Mesenchymal stem cell (in vitro differentiated cells and primary cell): ENCODE data around the gene BEST3. TPM values are rescaled to one million over a fixed set of nuclear protein-coding genes. Genes with fewer than 3 reads are reported as not detected.

ENCODE experiments used
- DNase-seq: peaks from one replicate; pipeline ENCODE4 v3.0.0-alpha.2; 2013
- H2AFZ ChIP-seq: one replicate; pipeline ENCODE4 v1.6.1; 2013; ENCODE audit warnings: low read depth, mild to moderate bottlenecking, control low read depth, inconsistent platforms, low read length, moderate library complexity
- H2AK5ac ChIP-seq: 2 replicates; pipeline ENCODE4 v1.6.1; 2013; ENCODE audit warnings: low read length, moderate library complexity, mild to moderate bottlenecking, inconsistent platforms; ENCODE audit not compliant: severe bottlenecking
- H2BK120ac ChIP-seq: one replicate; pipeline ENCODE4 v1.6.1; 2013; ENCODE audit warnings: low read depth, mild to moderate bottlenecking, inconsistent platforms, low read length, moderate library complexity
- H2BK12ac ChIP-seq, 2 experiments: one replicate each; pipeline ENCODE4 v1.6.1; 2013; ENCODE audit warnings: inconsistent platforms in 2 of 2, low read length in 2 of 2, mild to moderate bottlenecking in 2 of 2, moderate library complexity in 2 of 2, control low read depth in 1 of 2
- H2BK15ac ChIP-seq: one replicate; pipeline ENCODE4 v1.6.1; 2013; ENCODE audit warnings: mild to moderate bottlenecking, low read depth, inconsistent platforms; ENCODE audit not compliant: poor library complexity, severe bottlenecking
- H2BK5ac ChIP-seq: 2 replicates; pipeline ENCODE4 v1.6.1; 2013; ENCODE audit warnings: low read depth, mild to moderate bottlenecking, low read length, control low read depth, inconsistent platforms; ENCODE audit not compliant: poor library complexity, severe bottlenecking
- H3K14ac ChIP-seq, 2 experiments: one replicate each; pipeline ENCODE4 v1.6.1; 2013; ENCODE audit warnings: inconsistent platforms in 2 of 2, low read length in 2 of 2, control low read depth in 1 of 2, mild to moderate bottlenecking in 1 of 2, moderate library complexity in 1 of 2
- H3K18ac ChIP-seq, 2 experiments: one replicate each; pipeline ENCODE4 v1.6.1; 2013; ENCODE audit warnings: inconsistent platforms in 2 of 2, low read length in 2 of 2, control low read depth in 1 of 2, low read depth in 1 of 2, mild to moderate bottlenecking in 1 of 2
- H3K23ac ChIP-seq, 2 experiments: one replicate each; pipeline ENCODE4 v1.6.1; 2013; ENCODE audit warnings: inconsistent platforms in 2 of 2, low read length in 2 of 2, mild to moderate bottlenecking in 2 of 2, moderate library complexity in 2 of 2, control low read depth in 1 of 2
- H3K27ac ChIP-seq: 2 replicates; pipeline ENCODE4 v1.5.1; 2013; ENCODE audit warnings: mild to moderate bottlenecking, moderate library complexity, low read length, control low read depth, inconsistent platforms; ENCODE audit not compliant: poor library complexity, severe bottlenecking
- H3K27me3 ChIP-seq, 2 experiments: 2 replicates each; pipeline versions ENCODE4 v1.6.1 to v1.7.0; 2013; ENCODE audit warnings: low read length in 2 of 2, mild to moderate bottlenecking in 2 of 2, moderate library complexity in 2 of 2, control low read depth in 1 of 2, inconsistent platforms in 1 of 2; ENCODE audit not compliant: control insufficient read depth in 1 of 2, insufficient read depth in 1 of 2
- H3K36me3 ChIP-seq, 2 experiments: 2 replicates each; pipeline versions ENCODE4 v1.6.1 to v1.7.0; 2013; ENCODE audit warnings: low read length in 2 of 2, control low read depth in 1 of 2, inconsistent platforms in 1 of 2, low read depth in 1 of 2, mild to moderate bottlenecking in 1 of 2; ENCODE audit not compliant: insufficient read depth in 2 of 2, control insufficient read depth in 1 of 2
- H3K4ac ChIP-seq, 2 experiments: one replicate each; pipeline ENCODE4 v1.6.1; 2013; ENCODE audit warnings: inconsistent platforms in 2 of 2, low read length in 2 of 2, mild to moderate bottlenecking in 2 of 2, moderate library complexity in 2 of 2, control low read depth in 1 of 2, low read depth in 1 of 2
- H3K4me1 ChIP-seq: 2 replicates; pipeline ENCODE4 v1.6.1; 2013; ENCODE audit warnings: low read depth, low read length, control low read depth; ENCODE audit not compliant: control insufficient read depth, insufficient read depth
- H3K4me2 ChIP-seq: 2 replicates; pipeline ENCODE4 v1.6.1; 2013; ENCODE audit warnings: low read length, mild to moderate bottlenecking, inconsistent platforms; ENCODE audit not compliant: poor library complexity, severe bottlenecking
- H3K4me3 ChIP-seq, 2 experiments: 2 replicates each; pipeline versions ENCODE4 v1.5.1 to v1.7.0; 2013; ENCODE audit warnings: low read length in 2 of 2, mild to moderate bottlenecking in 2 of 2, control low read depth in 1 of 2, low read depth in 1 of 2; ENCODE audit not compliant: insufficient read depth in 1 of 2
- H3K79me1 ChIP-seq: replicated peaks from 2 replicates; pipeline ENCODE4 v1.6.1; 2013; ENCODE audit warnings: mild to moderate bottlenecking, control low read depth, low read length, inconsistent platforms; ENCODE audit not compliant: poor library complexity, severe bottlenecking
- H3K9ac ChIP-seq: 2 replicates; pipeline ENCODE4 v1.7.0; 2013; ENCODE audit warnings: mild to moderate bottlenecking, low read length, moderate library complexity
- H3K9me3 ChIP-seq: 2 replicates; pipeline ENCODE4 v1.7.0; 2013; ENCODE audit warnings: mild to moderate bottlenecking, low read length; ENCODE audit not compliant: control insufficient read depth
- H4K8ac ChIP-seq: one replicate; pipeline ENCODE4 v1.6.1; 2013; ENCODE audit warnings: inconsistent platforms, mild to moderate bottlenecking, low read length, moderate library complexity
- H4K91ac ChIP-seq: one replicate; pipeline ENCODE4 v1.6.1; 2013; ENCODE audit warnings: mild to moderate bottlenecking, low read length, inconsistent platforms
- WGBS: methylation state at CpG from one replicate; pipeline ENCODE4 v1.1.7; 2013; ENCODE audit warnings: mixed read lengths; 5-methylcytosine and 5-hydroxymethylcytosine counted together
- polyA plus RNA-seq, 2 experiments: library from polyadenylated mRNA; stranded (reverse); fragments of 200-250 nt; gene quantifications; one replicate each; pipeline ENCODE4 v1.2.3, GENCODE V29; 2013

Gene BEST3
- 0.25 TPM for polyA plus RNA-seq (2013, experiment 1 of 2)
- 0.07 TPM for polyA plus RNA-seq (2013, experiment 2 of 2)

- Histone ChIP-seq H3K9me3 (no peaks in the 10 kb centered on the region), H3K4me3 (no peak within 1 kb of the TSS), H3K4ac (no peak within 1 kb of the TSS), H2BK120ac (no peak within 1 kb of the TSS), H2AK5ac (no peak within 1 kb of the TSS), H2BK5ac (no peak within 1 kb of the TSS), H3K14ac (no peak within 1 kb of the TSS), H3K9ac (no peak within 1 kb of the TSS), H3K27me3 (no peaks in the 10 kb centered on the region), H3K4me1 (no peaks in the 10 kb centered on the region), H2BK12ac (no peak within 1 kb of the TSS), H3K18ac (no peak within 1 kb of the TSS), H4K8ac (no peak within 1 kb of the TSS), H3K23ac (no peak within 1 kb of the TSS), H2BK15ac (no peak within 1 kb of the TSS), H3K79me1 (no peaks in the 10 kb centered on the region), H3K4me2 (no peak within 1 kb of the TSS), H4K91ac (no peak within 1 kb of the TSS), H2AFZ (no peak within 1 kb of the TSS), H3K36me3 (no peaks in the 10 kb centered on the region), H3K27ac (no peak within 1 kb of the TSS)
- DNase-seq = no peak
- 96% methylated on average over 12 of the region's 12 CpGs for WGBS
These were observed at the start of gene BEST3 for GRCh38 chr12:69698769-69699540. Gene BEST3, minus strand, starts transcription at chr12:69699303. Its CDS starts 1,505 bp downstream, at chr12:69697798.

- Histone ChIP-seq H3K4me3 (no peak overlapping the region), H3K4me2 (no peak overlapping the region), H2AK5ac (no peak overlapping the region), H4K91ac (no peak overlapping the region), H3K4ac (no peak overlapping the region), H3K27ac (no peak overlapping the region), H2BK15ac (no peak overlapping the region), H3K36me3 (peaks cover 0 to 3% of the 10 kb centered on the region in 2 experiments), H3K27me3 (no peaks in the 10 kb centered on the region), H3K14ac (no peak overlapping the region), H2BK120ac (no peak overlapping the region), H2AFZ (no peak overlapping the region), H3K23ac (no peak overlapping the region), H3K79me1 (peaks cover 19% of the 10 kb centered on the region), H3K18ac (no peak overlapping the region), H4K8ac (no peak overlapping the region), H3K4me1 (no peaks in the 10 kb centered on the region), H3K9ac (no peak overlapping the region), H3K9me3 (no peaks in the 10 kb centered on the region), H2BK5ac (no peak overlapping the region), H2BK12ac (no peak overlapping the region)
- no peak for DNase-seq
- 100% methylated on average over 2 of the region's 4 CpGs for WGBS
These were observed 45.0 kb upstream of the BEST3 start for GRCh38 chr12:69744109-69744508.

GRCh38 chr12:69739287-69740191 lies 40.4 kb upstream of the BEST3 start:
- H3K9me3 ChIP-seq = no peaks in the 10 kb centered on the region
- peaks cover 9% of the 10 kb centered on the region for H3K79me1 ChIP-seq
- no peak overlapping the region for H4K8ac ChIP-seq
- peak overlapping the region in 1 of 2 experiments; percentile 73 for H3K23ac ChIP-seq
- H3K18ac ChIP-seq = peak overlapping the region in 1 of 2 experiments; percentile 2
- peak overlapping the region; percentile 0 for H2BK5ac ChIP-seq
- H3K4me2 ChIP-seq = peak overlapping the region; percentile 97
- no peak overlapping the region for H4K91ac ChIP-seq
- no peaks in the 10 kb centered on the region for H3K36me3 ChIP-seq
- H3K14ac ChIP-seq = no peak overlapping the region
- H3K27me3 ChIP-seq = no peaks in the 10 kb centered on the region
- H2BK120ac ChIP-seq = no peak overlapping the region
- H2AFZ ChIP-seq = peak overlapping the region; percentile 73
- no peak overlapping the region for H3K4ac ChIP-seq
- no peak overlapping the region for H2BK15ac ChIP-seq
- peak overlapping the region; percentile 30 for H3K27ac ChIP-seq
- peak overlapping the region; percentile 78 to 92 for H3K4me3 ChIP-seq
- H2BK12ac ChIP-seq = no peak overlapping the region
- no peak overlapping the region for H2AK5ac ChIP-seq
- under 1% methylated on average over 58 of the region's 66 CpGs for WGBS
- peak overlapping the region; percentile 76 for H3K9ac ChIP-seq
- no peaks in the 10 kb centered on the region for H3K4me1 ChIP-seq
- peak; percentile 55 for DNase-seq
